IMR-90 (cell line): ENCODE measurements around the gene USP32.

Experiments used
- CEBPB ChIP-seq: IDR thresholded peaks from 2 replicates; pipeline ENCODE4 v1.6.1; 2012; ENCODE audit warnings: low read depth, low read length, improper control_type of control experiment
- CTCF ChIP-seq: conservative IDR thresholded peaks from 2 replicates; pipeline ENCODE4 v1.5.1; 2012; ENCODE audit warnings: mild to moderate bottlenecking, low read depth, low read length, improper control_type of control experiment
- ELK1 ChIP-seq: fragments of 150-350 bp; IDR thresholded peaks from 2 replicates; pipeline ENCODE4 v1.6.1; 2016; ENCODE audit warnings: low read depth, mild to moderate bottlenecking, low read length, moderate library complexity, borderline replicate concordance
- MAFK ChIP-seq: IDR thresholded peaks from 2 replicates; pipeline ENCODE4 v1.6.1; 2012; ENCODE audit warnings: low read depth, low read length, improper control_type of control experiment
- MAZ ChIP-seq: IDR thresholded peaks from 2 replicates; pipeline ENCODE4 v1.6.1; 2012; ENCODE audit warnings: low read depth, mild to moderate bottlenecking, low read length, improper control_type of control experiment, moderate library complexity, borderline replicate concordance
- MXI1 ChIP-seq: IDR thresholded peaks from 2 replicates; pipeline ENCODE4 v1.6.1; 2012; ENCODE audit warnings: low read depth, mild to moderate bottlenecking, low read length, moderate library complexity, borderline replicate concordance
- POLR2A ChIP-seq: IDR thresholded peaks from 2 replicates; pipeline ENCODE4 v1.6.1; 2012; ENCODE audit warnings: mild to moderate bottlenecking, low read depth, low read length
- RAD21 ChIP-seq: IDR thresholded peaks from 2 replicates; pipeline ENCODE4 v1.6.1; 2012; ENCODE audit warnings: low read length, improper control_type of control experiment
- RCOR1 ChIP-seq: IDR thresholded peaks from 2 replicates; pipeline ENCODE4 v1.6.1; 2012; ENCODE audit warnings: mild to moderate bottlenecking, low read length, improper control_type of control experiment; ENCODE audit not compliant: insufficient replicate concordance
- RFX5 ChIP-seq: IDR thresholded peaks from 2 replicates; pipeline ENCODE4 v1.8.0; 2012; ENCODE audit warnings: low read depth, mild to moderate bottlenecking, low read length, moderate library complexity
- SMC3 ChIP-seq: fragments of 150-350 bp; IDR thresholded peaks from 2 replicates; pipeline ENCODE4 v1.6.1; 2016; ENCODE audit warnings: low read depth, mild to moderate bottlenecking, antibody characterized with exemption, low read length, moderate library complexity
- USF2 ChIP-seq: fragments of 150-350 bp; IDR thresholded peaks from 2 replicates; pipeline ENCODE4 v1.6.1; 2017; ENCODE audit warnings: mild to moderate bottlenecking, antibody characterized with exemption, low read length, low read depth

- TF ChIP-seq RCOR1 (no peak), RFX5 (no peak), CTCF (no peak), POLR2A (no peak), RAD21 (no peak), MAFK (no peak), MAZ (no peak), SMC3 (no peak), ELK1 (no peak), USF2 (no peak), CEBPB (no peak), MXI1 (no peak)
Measured at GRCh38 chr17:60149691-60150582, 242.0 kb downstream of the USP32 start, which contains the start of gene CA4.
